NT2/D1 (cell line): ENCODE measurements around the gene SLC12A8.

ENCODE experiments used
- YY1 ChIP-seq: IDR thresholded peaks from 2 replicates; pipeline ENCODE4 v1.6.1; 2011; ENCODE audit not compliant: insufficient read length, insufficient read depth
- ZNF274 ChIP-seq: IDR thresholded peaks from 2 replicates; pipeline ENCODE4 v1.6.1; 2011; ENCODE audit warnings: mild to moderate bottlenecking, low read depth, low read length

DNA sequence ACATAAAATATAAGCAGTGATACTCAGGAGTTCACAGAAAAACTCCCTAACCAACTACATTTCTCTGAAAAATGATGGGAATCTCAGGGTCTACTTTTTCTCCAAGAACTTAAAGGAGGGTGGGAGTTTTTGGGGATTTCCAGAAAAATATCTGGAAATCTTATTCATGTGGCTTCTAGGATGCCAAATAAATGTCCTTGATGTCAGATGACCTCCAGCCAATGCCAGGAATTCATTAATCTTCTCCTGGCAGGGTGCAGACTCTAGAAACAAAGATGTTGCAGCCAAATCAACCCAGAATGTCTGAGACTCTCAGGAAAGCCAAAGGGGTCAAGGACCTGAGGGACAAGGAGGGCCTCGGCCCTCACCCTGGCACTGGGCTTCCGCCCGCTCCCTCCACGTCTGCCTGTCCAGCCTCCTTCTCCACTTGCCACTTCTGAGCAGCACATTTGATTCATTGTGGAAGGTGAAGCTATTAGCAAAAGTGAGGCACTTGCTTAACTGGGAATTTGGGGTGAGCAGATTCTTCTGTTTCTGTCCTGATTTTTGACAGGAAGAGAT lies 94.8 kb downstream of the SLC12A8 start:
- TF ChIP-seq ZNF274, result no peak
- no peak for TF ChIP-seq YY1
